ENCODE data around the gene PCDHA1.

The PCDHA1 gene

DNA sequence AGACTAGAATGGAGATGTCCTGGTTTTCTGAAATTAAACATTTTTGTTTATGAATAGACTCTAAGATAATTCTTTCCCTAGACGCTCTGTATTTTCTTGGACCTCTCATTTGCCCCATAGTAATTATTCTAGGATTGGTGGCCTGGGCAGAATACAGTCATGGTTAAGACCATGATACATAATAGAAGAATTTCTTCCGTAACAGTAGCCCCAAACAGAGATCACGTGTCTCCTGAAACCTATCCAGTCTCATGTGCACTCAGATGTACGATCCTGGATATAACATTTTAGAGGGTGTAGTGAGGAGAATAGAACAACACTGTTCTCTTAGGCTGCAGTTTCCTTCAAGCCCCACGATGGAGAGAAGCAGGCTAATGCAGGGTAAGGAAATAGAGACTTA lies 202.7 kb downstream of the PCDHA1 start:
- DNase-seq (ENCODE audit: low read depth) = no peak

DNA sequence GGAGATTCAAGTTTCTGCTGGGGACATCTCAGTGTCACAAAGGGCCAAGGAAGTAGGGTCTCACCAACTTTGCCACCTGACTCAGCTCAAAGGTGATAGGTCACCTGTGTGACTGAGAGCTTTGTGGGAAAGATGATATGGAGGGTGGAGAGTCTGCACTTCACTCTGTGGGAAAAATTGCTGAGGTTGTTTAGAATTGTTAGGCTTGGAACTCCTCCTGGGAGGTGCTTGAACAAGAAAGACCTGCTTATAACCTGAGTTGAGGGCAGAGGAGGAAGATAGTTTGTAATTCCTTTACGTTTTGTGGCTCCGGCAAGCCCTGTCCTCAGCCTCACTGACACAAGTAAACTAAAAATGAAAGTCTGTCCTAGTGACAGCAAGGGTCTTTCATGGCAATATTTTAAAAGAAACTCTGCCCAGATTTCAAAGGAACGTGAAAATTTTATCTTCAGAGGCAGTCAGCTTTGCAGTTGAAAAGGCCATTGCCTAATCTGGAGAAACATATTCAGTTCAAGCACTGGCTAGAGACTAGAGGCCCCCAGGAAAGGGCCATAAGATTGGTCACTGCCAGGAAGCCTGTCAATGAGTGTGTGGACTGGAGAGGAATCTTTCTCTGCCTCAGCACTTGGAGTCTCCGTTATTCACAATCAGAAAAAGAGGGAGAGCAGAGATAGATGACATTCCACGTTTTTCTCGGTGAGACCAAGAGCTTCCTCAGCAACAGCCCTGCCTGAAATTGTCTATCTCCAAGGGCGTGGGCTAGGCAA lies 203.5 kb downstream of the PCDHA1 start:
- no peak for DNase-seq (ENCODE audit: low read depth)

- no peak for DNase-seq (ENCODE audit: low read depth)
Measured at GRCh38 chr5:140992828-140993227, 206.9 kb downstream of the PCDHA1 start.

GRCh38 chr5:140996060-140996459 lies 210.1 kb downstream of the PCDHA1 start:
- no peak for DNase-seq (ENCODE audit: low read depth)

DNA sequence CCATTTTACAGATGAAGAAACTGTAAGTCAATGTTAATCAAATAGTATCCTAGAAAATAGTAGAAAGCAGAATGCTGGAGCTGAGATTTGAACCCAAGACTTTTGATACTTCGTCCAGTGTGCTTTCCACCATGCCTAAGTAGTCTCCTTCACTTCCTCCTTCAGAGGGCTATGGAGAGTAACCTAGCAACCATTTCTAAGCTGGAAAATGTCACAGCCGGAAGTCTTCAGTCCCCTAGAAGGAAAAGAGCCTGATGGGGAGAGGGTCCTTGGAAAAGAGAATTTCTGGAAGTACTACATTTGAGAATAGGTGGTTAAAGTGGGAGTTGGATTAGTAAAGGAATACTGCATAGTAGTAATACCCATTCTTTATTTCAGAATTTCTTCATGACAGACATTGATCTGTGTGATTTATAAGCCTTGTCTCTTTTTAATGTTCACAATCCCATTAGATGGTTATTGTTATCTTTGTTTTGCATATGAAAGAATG lies 213.0 kb downstream of the PCDHA1 start:
- DNase-seq (ENCODE audit: low read depth) = no peak

DNA sequence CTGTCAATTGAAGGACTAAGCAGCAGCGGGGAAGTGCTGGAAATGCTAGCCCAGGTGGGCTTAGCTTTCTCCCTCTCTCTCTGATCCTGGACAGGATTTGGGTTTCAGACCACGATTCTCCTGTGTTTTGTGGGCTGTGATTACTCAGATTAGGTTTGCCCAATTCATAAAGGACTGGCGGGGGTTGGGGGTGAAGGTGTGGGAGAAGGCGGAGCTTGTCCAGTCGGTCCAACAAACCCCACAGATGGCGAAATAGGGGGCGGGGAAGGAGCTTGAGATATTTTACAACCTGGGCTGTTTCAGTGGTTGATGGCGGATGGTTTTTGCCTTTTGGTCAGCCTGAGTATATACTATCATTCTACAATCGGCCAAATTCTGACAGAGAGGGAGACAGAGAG lies 215.5 kb downstream of the PCDHA1 start:
- no peak for DNase-seq (ENCODE audit: low read depth)

GRCh38 chr5:141001844-141002604 lies 216.1 kb downstream of the PCDHA1 start:
- no peak for DNase-seq (ENCODE audit: low read depth)

GRCh38 chr5:141002605-141002965 lies 216.6 kb downstream of the PCDHA1 start:
- no peak for DNase-seq (ENCODE audit: low read depth)

DNA sequence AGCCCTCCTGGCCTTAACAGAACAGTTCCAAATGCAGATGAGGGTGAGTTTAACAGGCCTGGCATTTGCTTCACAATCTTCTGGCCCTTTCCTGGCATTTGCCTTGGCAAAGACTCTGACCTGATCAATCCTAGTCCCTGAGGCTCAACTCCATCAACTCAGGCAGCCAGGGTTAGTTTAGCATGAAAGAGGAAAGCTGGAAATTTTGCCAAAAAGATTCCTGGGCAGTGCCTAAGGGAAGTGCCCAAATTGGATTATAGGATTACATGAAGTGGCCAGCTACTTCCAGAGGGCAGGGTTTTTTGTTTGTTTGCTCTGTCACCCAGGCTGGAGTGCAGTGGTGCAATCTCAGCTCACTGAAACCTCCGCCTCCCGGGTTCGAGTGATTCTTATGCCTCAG lies 217.1 kb downstream of the PCDHA1 start:
- DNase-seq (ENCODE audit: low read depth) = no peak

- no peak for DNase-seq (ENCODE audit: low read depth)
Measured at GRCh38 chr5:141003791-141004611, 218.1 kb downstream of the PCDHA1 start.

DNA sequence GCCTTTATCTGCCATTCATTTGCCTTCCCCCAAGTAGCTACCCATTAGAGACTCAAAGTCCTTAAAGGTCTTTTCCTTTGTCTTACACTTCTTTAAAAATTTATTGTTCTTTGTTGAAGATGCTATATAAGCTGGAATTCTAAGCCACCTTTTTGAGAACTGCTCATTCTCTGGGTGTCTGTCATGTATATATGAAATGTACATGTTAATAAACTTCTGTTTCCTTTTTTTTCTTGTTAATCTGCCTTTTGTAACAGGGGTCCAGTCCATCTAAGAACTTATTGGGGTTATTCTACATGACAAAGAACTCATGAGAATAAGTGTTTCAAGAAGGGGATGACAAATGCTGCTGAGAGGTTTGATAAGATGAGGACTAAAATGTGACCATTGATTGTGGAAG lies 221.9 kb downstream of the PCDHA1 start:
- no peak for DNase-seq (ENCODE audit: low read depth)

- DNase-seq (ENCODE audit: low read depth) = no peak
Measured at GRCh38 chr5:141010047-141010793, 224.3 kb downstream of the PCDHA1 start.

- no peak for DNase-seq (ENCODE audit: low read depth)
Measured at GRCh38 chr5:141017943-141018342, 232.0 kb downstream of the PCDHA1 start.

DNA sequence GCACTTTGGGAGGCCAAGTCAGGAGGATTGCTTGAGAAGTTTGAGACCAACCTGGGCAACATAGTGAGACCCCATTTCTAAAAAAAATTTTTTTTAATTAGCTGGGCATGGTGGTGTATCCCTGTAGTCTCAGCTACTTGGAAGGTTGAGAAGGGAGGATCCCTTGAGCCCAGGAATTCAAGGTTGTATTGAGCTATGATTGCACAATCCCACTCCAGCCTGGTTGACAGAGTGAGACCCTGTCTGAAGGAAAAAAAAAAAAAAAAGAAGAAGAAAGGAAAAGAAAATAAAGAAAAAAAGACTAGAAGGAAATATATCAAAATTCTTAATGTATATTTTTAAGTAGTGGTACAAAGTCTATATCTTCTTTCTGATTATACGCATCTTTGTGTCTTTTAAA lies 236.4 kb downstream of the PCDHA1 start:
- DNase-seq (ENCODE audit: low read depth) = no peak

DNA sequence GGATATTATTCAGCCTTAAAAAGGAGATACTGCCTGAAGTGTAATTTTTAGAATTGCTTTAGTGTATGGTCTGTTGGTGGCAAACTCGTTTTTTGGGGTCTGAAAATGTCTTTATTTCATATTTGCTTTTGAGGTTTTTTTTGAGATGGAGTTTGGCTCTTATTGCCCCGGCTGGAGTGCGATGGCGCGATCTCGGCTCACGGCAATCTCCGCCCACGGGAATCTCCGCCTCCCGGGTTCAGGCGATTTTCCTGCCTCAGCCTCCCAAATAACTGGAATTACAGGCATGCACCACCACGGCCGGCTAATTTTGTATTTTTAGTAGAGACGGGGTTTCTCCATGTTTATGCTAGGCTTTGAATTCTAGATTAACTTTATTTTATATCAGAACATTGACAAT lies 245.1 kb downstream of the PCDHA1 start:
- DNase-seq (ENCODE audit: low read depth) = no peak

- DNase-seq (ENCODE audit: low read depth) = no peak
Measured at GRCh38 chr5:141032626-141033025, 246.7 kb downstream of the PCDHA1 start.

GRCh38 chr5:141039061-141039460 lies 253.1 kb downstream of the PCDHA1 start:
- no peak for DNase-seq (ENCODE audit: low read depth)

DNA sequence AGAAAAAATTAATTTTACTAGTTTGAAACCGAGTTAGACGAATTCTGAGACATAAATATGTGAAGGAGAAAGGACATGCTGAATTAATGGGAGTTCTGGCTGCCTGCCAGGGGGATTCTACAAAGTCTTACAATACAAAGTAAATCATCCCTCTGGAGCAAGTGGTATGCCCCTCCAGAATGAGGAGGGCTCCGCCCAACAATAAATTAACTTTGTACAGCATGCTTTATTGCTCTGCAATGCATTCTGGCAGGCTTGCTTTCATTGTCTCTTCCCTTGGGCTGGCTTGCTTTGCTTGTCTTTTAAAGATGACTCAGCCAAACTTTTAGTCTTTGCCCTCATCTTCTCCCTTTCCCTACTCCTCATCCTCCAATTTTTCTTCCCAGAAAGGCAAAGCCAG lies 253.6 kb downstream of the PCDHA1 start:
- no peak for DNase-seq (ENCODE audit: low read depth)

DNA sequence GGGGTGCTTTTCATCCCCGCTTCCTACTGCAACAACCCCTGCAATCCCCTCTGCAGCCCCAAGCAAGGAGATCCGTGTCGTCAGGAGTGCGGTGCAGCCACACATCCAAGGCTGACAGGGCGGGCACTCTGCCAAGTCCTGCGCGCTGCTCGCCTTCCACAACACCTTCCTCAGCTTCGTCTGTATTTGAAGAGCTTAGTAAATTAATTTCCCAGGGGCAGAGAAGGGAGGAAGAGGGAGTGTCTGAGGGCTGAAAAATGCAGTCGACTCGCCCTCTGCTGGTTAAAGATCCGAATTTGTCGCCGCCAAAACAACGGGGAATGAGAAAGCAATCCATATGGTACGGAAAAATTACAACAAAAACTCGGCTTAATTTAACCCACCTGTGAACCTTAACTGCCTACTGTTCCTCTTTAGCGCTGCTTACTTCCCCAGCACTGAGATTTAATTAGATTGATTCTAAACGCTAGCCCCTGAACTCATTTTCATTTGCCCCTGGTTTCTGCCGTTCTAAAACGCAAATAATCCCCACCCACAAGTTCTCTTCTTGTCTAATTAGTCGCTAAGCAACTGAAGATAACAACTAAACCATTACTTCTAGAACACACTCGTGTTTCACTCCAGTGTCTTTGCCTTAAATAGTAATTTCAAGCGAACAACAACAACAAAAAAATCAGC lies 254.3 kb downstream of the PCDHA1 start:
- DNase-seq (ENCODE audit: low read depth) = no peak

GRCh38 chr5:141040771-141041426 lies 255.0 kb downstream of the PCDHA1 start:
- DNase-seq (ENCODE audit: low read depth) = no peak

DNA sequence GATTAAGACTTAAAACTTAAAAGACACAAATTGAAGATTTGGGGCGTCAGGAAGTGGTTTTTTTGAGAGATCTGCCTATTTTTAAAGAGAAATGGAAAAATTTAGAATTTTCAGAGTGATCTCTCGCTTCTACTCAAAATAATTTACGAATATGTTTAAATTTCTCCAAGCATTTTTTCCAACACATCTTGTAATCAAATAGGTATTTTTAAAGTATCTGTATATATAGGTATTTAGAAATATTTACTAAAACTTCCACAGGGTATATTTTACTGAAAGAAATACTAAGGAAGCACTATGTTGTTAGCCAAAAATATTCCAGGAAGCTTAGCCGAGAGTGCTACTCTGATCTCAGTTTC lies 255.5 kb downstream of the PCDHA1 start:
- no peak for DNase-seq (ENCODE audit: low read depth)
